GM13976 (cell line): Measurements from ENCODE around the gene UNC5B.

Experiments
- DNase-seq: peaks from one replicate; pipeline ENCODE4 v3.0.0; 2012; ENCODE audit warnings: low spot score
- CTCF ChIP-seq: IDR thresholded peaks from 2 replicates; pipeline ENCODE4 v1.5.1; 2012; ENCODE audit warnings: borderline replicate concordance, mild to moderate bottlenecking; ENCODE audit not compliant: insufficient read depth; ENCODE audit errors: extremely low read depth, missing control alignments, control extremely low read depth
- in situ Hi-C: fragments of 300-500 bp; cut with MboI; formaldehyde crosslinking; loops from one replicate; pipeline ENCODE4 v1.12.0; 2022; ENCODE audit warnings: low sequenced_read_pairs, mixed read lengths, inconsistent platforms; ENCODE audit not compliant: unreplicated experiment

The UNC5B gene

GRCh38 chr10:71228875-71229675 lies 16.7 kb downstream of the UNC5B start:
- no peak for DNase-seq
- in situ Hi-C loops: no loop called here
- TF ChIP-seq CTCF: no peak

- DNase-seq: no peak
- in situ Hi-C loops: no loop called here
- TF ChIP-seq CTCF: no peak
These were observed 17.6 kb downstream of the UNC5B start for GRCh38 chr10:71229726-71230655.

DNA sequence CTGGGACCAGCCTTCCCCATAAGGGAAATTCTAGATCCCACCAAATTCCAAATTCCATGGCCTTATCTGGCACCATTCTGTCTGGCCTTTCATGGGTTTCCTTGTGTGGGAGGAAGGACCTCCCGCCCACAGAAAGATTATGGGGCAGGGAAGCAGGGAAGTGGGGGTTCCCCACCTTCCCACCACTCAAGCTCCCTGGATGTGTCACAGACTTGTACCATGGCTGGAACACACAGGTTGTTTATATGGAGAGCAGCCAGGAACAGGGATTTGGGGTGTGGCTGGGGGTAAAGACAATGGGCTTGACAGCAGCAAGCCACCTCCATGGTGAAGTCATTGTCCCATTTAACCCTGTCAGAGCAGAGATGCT lies 18.3 kb downstream of the UNC5B start:
- no peak for TF ChIP-seq CTCF
- no peak for DNase-seq
- in situ Hi-C loops: no loop called here

GRCh38 chr10:71231206-71231605 lies 18.8 kb downstream of the UNC5B start:
- in situ Hi-C loops: no loop called here
- TF ChIP-seq CTCF: no peak
- DNase-seq: no peak

DNA sequence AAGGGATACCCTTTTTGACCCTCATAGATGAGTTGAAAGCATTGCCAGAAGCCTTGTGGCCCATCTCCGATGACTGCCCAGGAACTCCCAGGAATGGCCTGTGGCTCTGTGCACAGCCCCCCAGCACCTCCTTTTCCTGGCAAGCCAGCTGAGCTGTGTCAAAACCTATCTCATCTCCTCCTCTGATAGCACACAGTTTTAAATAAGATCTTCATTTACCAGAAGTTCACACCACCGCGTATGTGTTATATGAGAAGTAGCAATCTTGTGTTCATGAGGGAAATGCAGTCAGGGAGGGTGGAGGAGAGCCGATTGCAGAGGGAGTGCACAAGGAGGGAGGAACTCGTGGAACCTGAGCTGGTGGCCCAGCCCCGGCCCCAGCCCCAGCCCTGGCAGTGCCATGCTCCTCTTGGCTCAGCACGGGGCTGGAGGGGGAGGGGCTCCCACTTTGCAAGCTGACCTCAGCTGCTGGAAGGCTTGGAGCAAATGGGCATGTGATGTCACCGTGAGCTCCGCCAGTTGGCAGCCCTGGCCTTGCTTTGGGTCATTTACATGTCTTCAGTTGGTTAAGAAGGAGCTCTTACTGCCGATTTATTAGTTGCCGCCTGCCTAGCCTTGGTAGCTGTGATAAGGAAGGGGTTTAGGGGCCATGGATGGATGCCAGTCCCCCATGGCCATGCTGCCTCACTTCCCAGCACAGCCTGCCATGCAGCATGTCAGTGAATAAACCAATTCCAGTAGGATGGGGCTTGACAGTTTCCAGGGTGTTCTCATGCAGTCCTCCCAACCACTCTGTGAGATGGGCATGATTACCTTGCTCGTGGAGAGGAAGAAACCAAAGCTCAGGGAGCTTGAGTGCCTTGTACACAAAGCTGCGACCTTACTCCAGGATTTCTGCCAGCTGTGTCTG lies 20.0 kb downstream of the UNC5B start:
- DNase-seq: no peak
- in situ Hi-C loops: no loop called here
- TF ChIP-seq CTCF: no peak

- no peak for TF ChIP-seq CTCF
- DNase-seq: no peak
- in situ Hi-C loops: no loop called here
These were observed 21.1 kb downstream of the UNC5B start for GRCh38 chr10:71233482-71233892.
